Measurements from ENCODE around the gene FAM13A.

DNA sequence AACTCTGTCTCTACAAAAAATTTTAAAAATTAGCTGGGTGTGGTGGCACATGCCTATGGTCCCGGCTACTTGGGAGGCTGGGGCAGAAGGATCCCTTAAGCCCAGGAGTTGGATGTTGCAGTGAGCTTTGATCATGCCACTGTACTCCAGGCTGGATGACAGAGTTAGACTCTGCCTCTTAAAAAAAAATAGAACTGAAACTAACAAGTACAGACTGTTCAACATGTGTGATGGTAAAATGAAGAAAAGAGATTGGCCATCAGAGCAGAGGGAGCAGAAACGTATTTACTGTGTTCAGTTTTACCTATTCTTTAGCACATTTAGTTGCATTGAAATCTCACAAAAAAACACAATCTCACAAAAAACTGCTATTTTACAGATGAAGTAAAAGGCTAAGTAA lies 281.5 kb downstream of the FAM13A start:
- TF ChIP-seq, protein P1, sequence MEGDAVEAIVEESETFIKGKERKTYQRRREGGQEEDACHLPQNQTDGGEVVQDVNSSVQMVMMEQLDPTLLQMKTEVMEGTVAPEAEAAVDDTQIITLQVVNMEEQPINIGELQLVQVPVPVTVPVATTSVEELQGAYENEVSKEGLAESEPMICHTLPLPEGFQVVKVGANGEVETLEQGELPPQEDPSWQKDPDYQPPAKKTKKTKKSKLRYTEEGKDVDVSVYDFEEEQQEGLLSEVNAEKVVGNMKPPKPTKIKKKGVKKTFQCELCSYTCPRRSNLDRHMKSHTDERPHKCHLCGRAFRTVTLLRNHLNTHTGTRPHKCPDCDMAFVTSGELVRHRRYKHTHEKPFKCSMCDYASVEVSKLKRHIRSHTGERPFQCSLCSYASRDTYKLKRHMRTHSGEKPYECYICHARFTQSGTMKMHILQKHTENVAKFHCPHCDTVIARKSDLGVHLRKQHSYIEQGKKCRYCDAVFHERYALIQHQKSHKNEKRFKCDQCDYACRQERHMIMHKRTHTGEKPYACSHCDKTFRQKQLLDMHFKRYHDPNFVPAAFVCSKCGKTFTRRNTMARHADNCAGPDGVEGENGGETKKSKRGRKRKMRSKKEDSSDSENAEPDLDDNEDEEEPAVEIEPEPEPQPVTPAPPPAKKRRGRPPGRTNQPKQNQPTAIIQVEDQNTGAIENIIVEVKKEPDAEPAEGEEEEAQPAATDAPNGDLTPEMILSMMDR (IDR thresholded peaks at IDR 0.05): no peak
- no peak for TF ChIP-seq ZFX (IDR thresholded peaks at IDR 0.05; ENCODE audit: borderline replicate concordance)
